NK-92 (cell line): ENCODE measurements around the gene MYEOV.

ENCODE experiments used
- DNase-seq: peaks from one replicate; lab custom pipeline; 2025; ENCODE audit not compliant: unreplicated experiment; lab: John Stamatoyannopoulos, UW

Gene MYEOV

DNA sequence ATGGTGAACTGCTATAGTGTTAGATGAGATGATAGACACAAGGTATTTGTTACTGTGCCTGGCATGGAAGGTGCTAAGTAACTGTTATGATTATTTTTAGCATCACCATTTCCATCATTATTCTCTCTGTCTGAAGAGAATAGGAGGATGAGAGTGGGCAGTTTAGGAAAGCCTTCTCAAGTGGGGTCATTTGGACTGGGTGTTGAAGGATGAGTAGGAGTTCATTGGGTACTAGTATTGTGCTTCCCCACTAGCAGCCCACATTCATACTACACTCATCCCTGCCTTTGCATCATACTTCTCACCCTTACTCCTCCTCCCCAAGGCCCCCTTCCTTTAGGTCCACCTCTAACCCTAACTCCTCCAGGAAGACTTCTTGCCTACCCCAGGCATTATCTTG, 20.6 kb downstream of the MYEOV start:
- no peak for DNase-seq

DNA sequence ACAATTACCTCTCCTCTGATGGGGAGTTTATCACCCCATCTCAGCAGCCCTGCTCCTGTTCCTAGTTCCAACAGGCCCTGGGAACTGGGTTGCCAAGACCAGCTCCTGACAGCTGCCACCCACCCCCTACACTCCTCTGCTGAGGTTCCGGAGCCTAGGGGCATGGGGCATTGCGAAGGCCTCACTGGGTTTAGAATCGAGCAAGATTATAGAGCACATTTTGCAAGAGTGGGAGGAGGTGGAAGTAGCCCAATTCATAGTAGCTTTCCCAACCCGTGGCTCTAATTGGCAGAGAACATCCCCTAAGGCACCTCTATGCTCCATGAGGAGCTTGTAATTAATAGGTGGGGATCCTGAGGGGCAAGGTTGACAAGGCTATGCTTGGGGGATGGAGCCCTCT, 23.0 kb downstream of the MYEOV start:
- no peak for DNase-seq

DNA sequence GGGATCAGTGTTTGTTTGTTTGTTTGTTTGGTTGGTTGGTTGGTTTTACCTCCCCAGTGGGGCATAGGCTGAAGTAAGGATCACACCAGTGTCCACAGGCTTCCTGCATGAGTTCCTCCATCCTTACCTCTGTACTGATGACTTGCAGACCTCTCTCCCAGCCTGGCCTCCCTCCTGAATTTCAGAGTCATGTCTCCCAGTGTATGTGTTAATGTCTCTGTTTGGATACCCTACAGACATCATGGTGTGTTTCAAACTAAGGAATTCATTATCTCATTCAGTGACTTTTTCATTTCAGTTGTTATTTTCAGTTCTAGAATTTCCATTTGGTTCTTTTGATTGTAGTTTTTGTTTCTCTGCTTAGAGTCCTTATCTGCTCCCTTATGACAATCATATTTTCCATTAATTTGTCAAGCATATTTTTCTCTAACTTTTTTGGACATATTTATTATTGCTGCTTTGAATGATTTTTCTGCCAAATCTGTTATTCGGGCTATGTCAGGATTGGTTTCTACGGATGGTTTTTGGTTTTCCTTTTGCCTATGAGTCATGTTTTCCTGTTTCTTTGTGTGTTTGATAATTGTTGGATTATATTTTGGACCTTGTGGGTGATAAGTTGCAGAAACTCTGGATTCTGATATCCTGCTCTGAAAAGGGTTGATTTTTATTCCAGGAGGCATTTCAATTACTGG, 23.6 kb downstream of the MYEOV start:
- DNase-seq: no peak

DNA sequence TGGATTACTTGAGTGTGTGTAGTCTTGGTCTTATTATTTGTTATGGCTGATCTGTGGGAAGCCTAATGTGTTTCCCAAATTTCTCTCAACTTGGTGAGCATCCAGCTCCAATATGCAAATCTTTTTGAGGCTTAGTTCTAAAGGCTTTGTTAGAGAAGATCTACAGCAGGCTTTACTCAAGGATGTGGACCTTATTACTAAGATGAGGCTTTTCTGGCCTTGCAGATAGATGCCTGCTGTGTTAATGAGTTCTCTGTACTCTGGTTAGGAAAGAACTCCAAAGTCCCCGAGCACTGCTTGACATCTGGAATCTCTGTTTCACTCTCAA, 24.1 kb downstream of the MYEOV start:
- DNase-seq: no peak

DNA sequence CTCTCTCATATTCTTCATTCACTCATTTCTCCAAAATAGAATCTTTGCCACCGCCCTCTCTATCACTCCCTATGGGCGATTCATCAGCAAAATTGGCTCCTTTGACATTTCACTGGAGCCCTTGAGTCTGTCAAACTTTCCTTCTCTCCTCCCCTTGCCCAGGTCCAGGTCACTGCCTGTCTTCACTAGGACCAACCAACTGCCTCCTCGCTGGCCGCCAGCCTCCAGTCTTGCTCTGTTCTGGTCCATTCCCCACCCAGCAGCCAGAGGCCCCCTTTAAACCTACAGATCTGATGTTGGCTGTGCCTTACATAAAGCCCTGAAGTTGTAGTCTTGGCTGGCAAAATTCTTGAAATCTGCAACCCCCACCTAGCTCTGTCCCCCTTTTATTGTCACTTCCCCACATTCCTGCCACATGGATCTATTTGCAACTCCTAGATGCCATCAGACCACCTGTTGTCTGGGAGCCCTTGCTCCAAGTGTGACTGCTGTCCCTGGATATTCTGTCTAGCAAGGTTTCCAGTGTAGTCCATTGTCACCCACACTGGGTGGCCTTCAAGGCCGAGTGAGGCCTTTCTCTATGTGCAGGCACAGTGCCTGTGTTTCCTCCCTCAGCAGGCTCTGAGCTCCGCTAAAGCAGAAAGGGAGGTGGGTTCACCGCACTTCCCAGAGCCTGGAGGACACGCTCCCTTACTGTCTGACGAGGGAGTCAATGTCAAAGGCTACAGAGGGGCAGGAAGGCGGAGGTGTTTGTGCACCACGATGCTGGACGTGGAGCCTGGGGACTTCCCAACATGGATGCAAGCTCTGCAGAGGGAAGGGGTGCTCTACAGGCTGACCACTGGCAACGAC, 25.5 kb downstream of the MYEOV start:
- DNase-seq: no peak

DNA sequence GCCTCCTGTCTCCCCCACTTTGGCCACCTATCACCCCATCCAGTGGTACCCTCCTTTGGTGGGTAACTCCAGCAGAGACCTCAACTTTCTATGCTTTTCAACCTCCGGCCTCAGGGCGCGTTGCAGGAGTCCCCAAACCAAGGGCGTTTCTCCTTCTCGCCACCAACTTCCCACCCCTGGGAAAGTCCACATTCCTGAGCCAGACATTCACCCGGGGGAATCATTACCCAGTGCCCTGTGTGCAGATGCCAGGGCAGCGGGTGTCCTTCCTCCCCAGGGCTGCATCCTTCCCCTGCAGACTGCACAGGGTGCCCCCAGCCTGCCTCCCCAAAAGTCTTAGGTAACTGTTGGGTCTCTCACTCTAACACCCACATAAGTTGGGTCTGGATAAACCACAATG, 26.4 kb downstream of the MYEOV start:
- DNase-seq: no peak

DNA sequence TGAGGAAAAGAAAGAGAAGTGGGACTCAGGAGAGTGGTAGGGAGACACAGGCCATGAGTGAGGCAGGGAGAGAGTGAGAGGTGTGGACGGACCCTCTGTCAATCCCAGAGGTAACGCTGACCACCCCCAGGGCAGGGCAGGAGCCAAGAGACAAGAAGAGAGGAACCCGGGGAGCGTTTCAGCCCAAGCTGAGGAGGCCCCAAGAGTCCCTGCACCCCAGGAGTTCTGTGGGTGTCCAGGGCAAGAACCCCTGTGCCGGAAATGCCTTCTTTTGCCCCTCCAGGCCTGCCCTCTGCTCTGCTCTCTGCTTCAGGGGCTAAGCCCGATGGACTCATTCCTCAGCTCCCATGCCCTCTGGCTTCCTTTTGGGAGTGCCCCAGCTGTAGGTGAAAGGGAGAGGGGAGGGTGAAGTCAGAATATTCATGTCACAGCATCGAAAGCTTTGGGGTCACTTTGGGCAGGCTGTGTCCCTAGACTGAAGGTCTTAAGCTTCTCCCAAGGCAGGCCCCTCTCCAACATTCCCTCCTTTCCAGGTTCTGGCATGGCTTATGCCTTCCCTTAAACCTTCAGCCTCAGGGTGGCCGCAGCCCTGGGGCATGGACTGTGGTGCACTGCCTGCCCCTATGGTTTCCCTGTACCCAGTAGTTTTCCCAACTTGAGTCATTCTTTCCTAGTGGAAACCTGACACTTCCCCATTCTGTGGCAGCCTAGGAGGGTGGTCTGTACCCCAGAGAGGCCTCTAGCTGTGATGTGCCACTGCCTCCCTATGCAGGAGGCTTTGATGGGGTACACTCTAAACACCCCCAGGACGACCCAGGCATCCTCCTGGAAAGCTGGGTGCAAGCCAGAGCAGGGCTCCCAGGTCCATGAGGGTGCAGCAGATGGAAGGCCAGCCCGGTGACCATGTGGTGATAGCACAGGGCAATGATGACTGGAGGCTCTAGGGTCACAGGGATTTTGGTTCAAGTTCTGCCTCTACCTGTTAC, 27.1 kb downstream of the MYEOV start:
- DNase-seq: no peak

DNA sequence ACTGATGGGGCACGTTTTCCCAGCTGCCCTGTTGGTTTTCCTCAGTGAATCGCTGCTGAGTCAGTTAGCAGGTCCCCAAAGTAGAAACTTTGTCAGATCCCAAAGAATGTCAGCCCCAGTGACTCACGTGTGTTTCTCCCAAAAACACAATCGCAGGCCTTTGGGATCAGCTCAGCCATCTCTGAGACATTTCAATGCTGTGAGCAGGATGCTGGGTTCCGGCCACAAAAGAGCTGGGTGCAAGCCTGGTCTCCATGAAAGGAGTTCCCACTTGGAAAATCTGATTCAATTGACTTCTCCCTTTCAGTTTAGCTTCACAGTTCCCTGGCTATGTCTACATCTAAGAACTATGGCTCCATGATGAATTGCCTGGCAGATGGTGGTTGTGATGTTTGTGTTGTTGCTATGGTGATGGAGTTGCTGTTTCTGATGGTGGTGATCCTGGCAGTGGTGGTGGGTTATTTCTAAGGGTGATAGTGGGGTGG, 28.0 kb downstream of the MYEOV start:
- no peak for DNase-seq

DNA sequence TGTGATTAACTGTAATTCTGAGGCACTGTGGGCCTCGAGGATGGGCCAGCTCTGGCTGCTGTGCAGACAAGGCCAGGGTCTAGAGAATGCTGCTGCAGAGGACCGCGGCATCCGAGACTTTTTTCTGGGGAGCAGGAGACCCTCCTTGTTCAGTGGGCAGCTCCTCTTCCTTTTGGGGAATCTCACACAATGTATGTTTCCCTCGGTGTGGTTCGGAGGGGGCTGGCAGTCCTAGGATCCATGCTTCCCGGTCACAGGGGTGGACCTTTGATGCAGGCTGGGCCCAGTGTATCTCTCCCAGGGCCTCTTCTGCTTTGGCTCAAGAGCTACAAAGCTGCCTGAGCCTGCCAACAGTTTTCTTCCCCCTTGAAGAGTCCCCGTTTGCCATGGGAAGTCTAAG, 31.5 kb downstream of the MYEOV start:
- DNase-seq: no peak

DNA sequence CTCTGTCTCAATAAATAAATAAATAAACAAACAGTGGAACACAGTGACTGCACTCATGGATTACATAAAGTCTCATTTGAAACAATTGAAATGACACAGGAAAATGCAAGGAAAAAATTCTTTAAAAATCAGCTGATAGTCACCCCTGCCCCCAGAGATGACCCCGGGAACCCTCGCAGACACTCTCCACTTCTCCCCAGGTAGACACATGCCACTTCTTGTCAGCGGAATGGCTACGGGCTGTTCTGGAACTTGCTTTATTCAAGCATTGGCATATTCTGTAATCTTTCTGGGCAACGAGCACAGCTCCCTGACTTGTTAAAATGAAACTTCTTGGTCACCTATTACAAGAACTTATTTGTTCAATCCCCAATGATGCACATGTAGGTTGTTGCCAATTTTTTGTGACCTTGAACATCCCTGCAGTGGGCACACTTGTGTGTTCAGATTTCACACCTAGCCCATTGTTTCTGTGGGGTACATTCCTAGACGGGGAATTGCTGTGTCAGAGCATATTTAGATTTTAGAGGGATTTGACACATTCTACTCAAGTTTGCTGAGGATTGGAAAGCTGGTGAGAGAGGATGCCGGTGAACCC, 32.8 kb downstream of the MYEOV start:
- DNase-seq: no peak

DNA sequence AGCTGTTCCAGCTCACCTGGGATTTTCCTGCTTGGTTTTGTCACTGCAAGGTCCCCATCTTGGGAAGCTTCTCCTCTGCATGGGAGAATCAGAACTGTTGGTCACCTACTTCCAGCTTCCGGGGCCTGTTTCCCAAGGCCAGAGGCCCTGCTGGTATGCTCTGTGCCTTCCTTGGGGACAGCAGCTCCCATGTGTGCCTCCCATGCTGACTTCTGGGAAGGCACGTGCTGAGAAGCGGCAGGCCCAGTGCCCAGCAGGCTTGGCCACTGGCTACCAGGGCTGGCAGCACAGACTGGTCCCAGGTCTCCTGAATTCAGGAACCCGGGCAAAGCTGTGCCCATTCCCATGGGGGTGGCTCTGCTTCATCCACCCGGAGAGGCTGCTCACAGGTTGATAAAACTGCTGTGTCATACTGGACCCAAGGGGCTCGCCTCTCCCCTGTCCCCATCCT, 33.8 kb downstream of the MYEOV start:
- no peak for DNase-seq

DNA sequence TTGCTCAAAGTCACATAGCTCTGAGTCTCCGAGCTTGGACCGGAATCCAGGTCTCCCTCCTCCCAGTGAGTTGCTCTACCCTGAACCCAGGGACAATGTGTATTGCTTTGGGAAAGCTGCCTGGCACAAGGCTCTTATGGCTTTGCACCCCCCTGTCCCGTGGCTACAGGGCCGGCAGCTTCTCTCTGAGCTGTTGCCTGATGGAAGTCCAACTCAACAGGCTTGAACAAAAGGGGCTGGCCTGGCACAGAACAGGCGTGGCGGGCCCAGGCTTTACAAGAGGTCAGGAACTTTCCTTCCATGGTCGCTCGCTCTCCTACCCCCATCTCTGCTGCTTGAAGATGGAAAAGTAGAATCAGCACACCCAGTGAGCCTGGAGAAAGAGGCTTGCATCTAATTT, 34.3 kb downstream of the MYEOV start:
- no peak for DNase-seq

DNA sequence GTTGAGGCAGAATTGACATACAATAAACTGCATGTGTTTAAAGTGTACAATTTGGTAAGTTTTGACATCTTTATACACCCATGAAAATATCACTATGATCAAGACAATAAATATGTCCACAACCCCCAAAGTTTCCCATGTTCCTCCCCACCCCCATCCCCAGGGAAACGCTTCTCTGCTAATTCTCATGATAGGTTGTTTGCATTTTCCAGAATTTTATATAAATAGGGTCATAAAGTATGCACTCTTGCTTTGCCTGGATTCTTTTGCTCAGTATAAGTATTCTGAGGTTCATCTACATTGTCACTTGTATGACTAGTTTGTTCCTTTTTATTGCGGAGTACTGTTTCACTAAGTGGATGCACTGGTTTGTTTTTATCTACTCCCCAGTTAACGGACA, 35.6 kb downstream of the MYEOV start:
- no peak for DNase-seq

DNA sequence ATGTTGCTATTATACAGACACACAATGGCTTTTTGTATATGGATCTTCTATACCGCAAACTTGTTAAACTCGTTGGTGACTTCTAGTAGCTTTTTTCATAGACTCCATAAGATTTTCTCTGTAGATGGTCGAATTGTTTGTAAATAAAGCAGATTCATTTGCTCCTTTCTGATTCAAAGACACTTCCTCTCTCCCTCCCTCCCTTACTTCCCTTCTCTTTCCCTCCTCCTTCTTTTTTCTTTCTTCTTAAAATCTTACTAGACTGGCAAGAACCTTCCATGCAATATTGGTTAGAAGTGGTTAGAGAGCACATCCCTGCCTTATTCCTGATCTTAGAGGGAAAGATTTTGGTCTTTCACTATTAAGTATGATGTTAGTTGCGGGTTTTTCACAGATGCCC, 36.4 kb downstream of the MYEOV start:
- no peak for DNase-seq

DNA sequence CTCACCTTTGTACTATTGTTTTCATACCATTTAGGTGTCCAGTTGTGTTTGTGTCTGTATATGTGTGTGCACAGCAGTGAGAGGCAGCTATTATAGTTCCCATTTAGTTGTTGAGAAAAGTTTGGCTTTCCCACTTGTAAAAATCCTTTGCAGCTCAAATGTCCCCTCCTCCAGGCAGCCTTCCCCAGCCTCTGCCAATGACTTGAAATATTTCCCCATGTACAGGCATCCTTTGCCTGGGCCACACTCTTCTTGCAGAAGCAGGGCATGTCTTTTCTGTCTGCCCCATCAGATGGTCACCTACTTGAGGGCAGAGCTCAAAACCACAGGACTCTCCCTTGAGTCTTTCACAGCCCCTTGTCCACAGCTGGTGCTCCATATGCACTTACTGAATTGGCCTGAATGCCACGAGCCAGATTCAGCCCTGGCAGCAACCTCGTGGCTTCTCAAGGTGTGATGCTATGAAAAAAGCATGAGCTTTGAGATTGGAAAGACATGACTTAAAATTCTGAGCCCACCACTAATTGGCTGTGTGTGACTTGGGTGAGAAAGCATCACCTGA, 39.3 kb downstream of the MYEOV start:
- no peak for DNase-seq

DNA sequence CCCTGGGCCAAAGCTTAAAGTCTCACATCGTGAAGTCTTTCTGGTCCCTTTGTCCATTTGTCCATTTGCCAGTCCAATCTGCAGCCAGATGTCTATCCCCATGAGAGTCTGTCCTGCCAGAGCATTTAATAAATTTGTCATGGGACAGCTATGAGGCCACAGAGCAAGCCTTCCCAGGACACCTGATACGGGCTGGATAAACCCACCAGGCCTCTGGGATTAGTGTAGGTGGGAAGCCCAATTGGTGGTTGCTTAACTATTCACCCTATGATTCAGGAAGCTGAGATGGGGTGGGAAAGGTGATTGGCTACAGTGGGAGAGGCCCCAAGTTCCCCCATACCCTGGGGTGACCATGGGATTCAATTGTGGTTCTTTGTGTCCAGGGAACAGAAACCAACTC, 39.9 kb downstream of the MYEOV start:
- DNase-seq: no peak

DNA sequence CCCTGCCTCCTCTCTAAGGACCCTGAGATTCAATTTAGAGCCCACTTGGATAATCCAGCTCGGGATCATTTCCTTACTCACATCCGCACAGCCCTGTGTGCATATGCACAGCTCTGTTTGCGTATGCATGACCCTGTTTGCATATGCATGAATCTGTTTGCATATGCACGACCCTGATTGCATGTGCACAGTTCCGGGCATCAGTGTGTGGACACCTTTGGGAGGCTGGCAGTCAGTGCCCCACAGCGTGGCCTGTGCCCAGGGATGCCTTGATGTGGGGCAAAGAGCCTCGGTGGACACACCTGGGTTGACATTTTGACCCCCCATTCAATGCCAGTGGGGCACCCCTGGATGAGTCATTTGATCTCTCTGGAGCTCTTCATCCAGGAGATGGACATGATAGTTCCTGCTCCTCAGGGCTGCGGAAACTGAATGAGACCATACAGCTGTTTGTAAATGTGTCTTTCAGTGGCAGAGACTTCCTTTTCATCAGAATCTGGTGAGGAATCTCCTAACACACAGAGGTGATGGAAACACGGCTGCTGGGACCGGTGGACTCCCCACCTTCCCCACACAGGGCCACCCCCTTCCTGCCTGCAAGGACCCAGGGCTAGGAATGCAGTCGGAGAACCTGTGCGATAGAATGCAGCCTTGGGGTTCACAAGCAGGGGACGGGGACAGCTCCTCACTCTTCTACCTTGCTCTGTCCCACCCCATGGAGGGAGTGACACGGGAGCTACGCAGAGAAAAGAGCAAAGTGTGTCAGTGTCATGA, 41.2 kb downstream of the MYEOV start:
- no peak for DNase-seq

DNA sequence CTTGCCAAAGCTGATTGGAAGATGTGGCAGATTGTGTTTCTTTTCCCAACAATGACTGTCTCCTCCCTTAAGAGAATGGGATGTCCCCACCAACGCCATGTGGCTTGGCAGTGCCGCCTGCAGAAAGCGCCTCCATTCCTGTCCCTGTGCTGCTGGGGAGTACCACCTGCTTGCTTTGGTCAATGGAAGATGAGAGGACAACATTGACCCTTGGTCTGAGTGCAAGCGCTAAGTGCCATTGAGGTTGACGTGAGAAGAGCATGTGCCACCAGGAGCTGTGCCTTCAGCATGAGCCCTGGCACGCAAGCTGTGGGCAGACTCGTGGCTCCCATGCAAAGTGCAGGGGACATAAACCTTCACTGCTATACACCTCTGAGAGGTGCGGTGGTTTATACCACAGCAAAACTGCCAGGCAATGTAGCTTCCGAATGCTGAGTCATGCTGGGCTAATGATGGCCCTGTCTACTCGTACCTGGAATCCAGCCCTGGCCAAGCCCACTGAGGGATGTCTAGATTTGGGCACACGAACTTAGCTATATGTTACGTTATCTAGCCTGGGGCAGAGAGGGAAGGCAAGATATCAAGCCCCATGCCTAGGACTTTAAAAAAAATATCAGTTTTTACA, 41.9 kb downstream of the MYEOV start:
- no peak for DNase-seq

DNA sequence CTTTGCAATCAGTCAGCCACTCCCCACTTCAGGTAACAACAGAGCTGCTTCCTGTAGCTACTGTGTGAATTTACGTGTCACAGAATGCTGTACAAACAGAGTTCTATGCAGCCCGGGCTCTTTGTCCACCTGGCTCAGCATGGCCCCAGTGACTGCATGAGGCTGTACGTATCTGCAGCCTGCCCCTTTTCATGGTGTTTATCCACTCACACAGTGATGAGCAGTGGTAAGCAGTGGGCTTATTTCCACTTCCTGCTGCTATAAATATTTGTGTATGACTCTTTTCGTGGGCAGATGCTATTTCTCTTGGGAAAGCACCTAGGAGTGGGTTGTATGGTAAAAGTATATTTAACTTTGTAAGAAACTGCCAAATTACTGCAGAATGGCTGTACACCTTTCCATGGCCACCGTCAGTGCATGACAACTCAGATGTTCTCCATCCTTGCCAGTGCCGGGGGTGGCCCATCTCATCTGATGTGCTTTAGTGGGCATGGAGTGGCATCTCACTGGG, 43.3 kb downstream of the MYEOV start:
- no peak for DNase-seq
